HG02623 (cell line): ENCODE data around the gene SLC44A2.

ENCODE experiments used
- ATAC-seq: cut with Tn5 transposase; IDR thresholded peaks from one replicate; pipeline ENCODE4 v1.9.1; 2021; ENCODE audit warnings: moderate library complexity; ENCODE audit not compliant: unreplicated experiment

The SLC44A2 gene

GRCh38 chr19:10615429-10616023 is 9.8 kb upstream of the SLC44A2 start:
- no peak for ATAC-seq

- no peak for ATAC-seq
These were observed 7.8 kb upstream of the SLC44A2 start for GRCh38 chr19:10617409-10618121.

- no peak for ATAC-seq
These were observed 6.5 kb upstream of the SLC44A2 start for GRCh38 chr19:10618846-10619245.

- no peak for ATAC-seq
These were observed 4.6 kb upstream of the SLC44A2 start for GRCh38 chr19:10620786-10621185.

- no peak for ATAC-seq
These were observed 3.4 kb upstream of the SLC44A2 start for GRCh38 chr19:10621966-10622365.

- ATAC-seq, result no peak
These were observed 768 bp upstream of the SLC44A2 start for GRCh38 chr19:10624585-10624984.

- ATAC-seq, result no peak
These were observed 397 bp downstream of the SLC44A2 start for GRCh38 chr19:10625762-10626138.

- no peak for ATAC-seq
These were observed 6.5 kb downstream of the SLC44A2 start for GRCh38 chr19:10631874-10632273.

GRCh38 chr19:10634430-10634829 is 9.1 kb downstream of the SLC44A2 start:
- ATAC-seq, result no peak

- no peak for ATAC-seq
These were observed 9.6 kb downstream of the SLC44A2 start for GRCh38 chr19:10634963-10635362.

GRCh38 chr19:10636304-10636972 is 11.1 kb downstream of the SLC44A2 start:
- ATAC-seq, result no peak

- ATAC-seq, result no peak
These were observed 12.5 kb downstream of the SLC44A2 start for GRCh38 chr19:10637894-10638293.

- ATAC-seq, result no peak
These were observed 14.5 kb downstream of the SLC44A2 start for GRCh38 chr19:10639836-10640235.

GRCh38 chr19:10640361-10640760 is 15.0 kb downstream of the SLC44A2 start:
- no peak for ATAC-seq

GRCh38 chr19:10641248-10641647 is 15.9 kb downstream of the SLC44A2 start:
- no peak for ATAC-seq

- ATAC-seq, result no peak
These were observed 17.3 kb downstream of the SLC44A2 start for GRCh38 chr19:10642473-10643171.

GRCh38 chr19:10643172-10643967 is 18.0 kb downstream of the SLC44A2 start:
- ATAC-seq, result no peak

- ATAC-seq, result no peak
These were observed 18.6 kb downstream of the SLC44A2 start for GRCh38 chr19:10643968-10644259.

GRCh38 chr19:10644260-10645007 is 19.1 kb downstream of the SLC44A2 start:
- no peak for ATAC-seq

GRCh38 chr19:10646456-10647159 is 21.3 kb downstream of the SLC44A2 start:
- no peak for ATAC-seq
